H1 (cell line): ENCODE data around the gene LRPAP1. TPM values are rescaled to one million over a fixed set of nuclear protein-coding genes. Genes with fewer than 3 reads are reported as not detected.
"Not testable (repeated sequence)": the region's sequence is repeated elsewhere in the genome, so short reads cannot be mapped to it uniquely, and the experiment has no call there.

Experiments
- CTCF ChIA-PET: fragments of 300-600 bp; sonication (Branson Sonifier 250); formaldehyde crosslinking; loops from one replicate; lab custom pipeline; 2021; ENCODE audit not compliant: partially characterized antibody; lab: Charles Lee
- POLR2A ChIA-PET: fragments of 300-600 bp; sonication (Branson Sonifier 250); formaldehyde crosslinking; loops from one replicate; lab custom pipeline; 2021; ENCODE audit warnings: inconsistent platforms; ENCODE audit not compliant: partially characterized antibody; lab: Charles Lee
- DNase-seq, 2 experiments: peaks; one replicate each; pipeline versions ENCODE4 v3.0.0 to v3.0.0-alpha.2; 2010 to 2022; ENCODE audit warnings: low spot score in 2 of 2, low read depth in 1 of 2, mixed read lengths in 1 of 2
- FAIRE-seq: peaks from 2 replicates; lab custom pipeline; 2011; peaks lifted over from hg19 to GRCh38; lab: Jason Lieb, UNC
- H2AFZ ChIP-seq: 2 replicates; pipeline ENCODE4 v1.8.1; 2012; ENCODE audit warnings: low read length, inconsistent platforms
- H2AK5ac ChIP-seq: 2 replicates; pipeline ENCODE4 v1.6.1; 2013; ENCODE audit warnings: low read depth, low read length
- H2BK120ac ChIP-seq: replicated peaks from 2 replicates; pipeline ENCODE3; 2013; ENCODE audit warnings: low read depth, low read length, inconsistent platforms
- H2BK12ac ChIP-seq: 2 replicates; pipeline ENCODE4 v1.6.1; 2013; ENCODE audit warnings: low read depth, low read length
- H2BK15ac ChIP-seq: 2 replicates; pipeline ENCODE4 v1.6.1; 2013; ENCODE audit warnings: low read length
- H2BK20ac ChIP-seq: 2 replicates; pipeline ENCODE4 v1.6.1; 2013; ENCODE audit warnings: low read length
- H2BK5ac ChIP-seq: 2 replicates; pipeline ENCODE4 v1.6.1; 2013; ENCODE audit warnings: low read depth, low read length
- H3K14ac ChIP-seq: 2 replicates; pipeline ENCODE4 v1.6.1; 2013; ENCODE audit warnings: inconsistent platforms; ENCODE audit not compliant: insufficient read length
- H3K18ac ChIP-seq: 2 replicates; pipeline ENCODE4 v1.6.1; 2013; ENCODE audit warnings: low read length; ENCODE audit errors: extremely low read depth
- H3K23ac ChIP-seq: 2 replicates; pipeline ENCODE4 v1.6.1; 2013; ENCODE audit warnings: inconsistent platforms; ENCODE audit not compliant: insufficient read length
- H3K23me2 ChIP-seq: 2 replicates; pipeline ENCODE4 v1.6.1; 2013; ENCODE audit warnings: low read depth, low read length
- H3K27ac ChIP-seq: 2 replicates; pipeline ENCODE4 v1.6.1; 2011; ENCODE audit warnings: low read depth, low read length, inconsistent platforms
- H3K27me3 ChIP-seq, 4 experiments: replicated peaks in 1 of 4; 1 replicate in 1 of 4; 2 replicates in 3 of 4; pipeline versions ENCODE4 v1.6.1 to v1.8.1; 2011 to 2013; ENCODE audit warnings: low read length in 3 of 4, mild to moderate bottlenecking in 3 of 4, inconsistent platforms in 2 of 4, mixed read lengths in 2 of 4, moderate library complexity in 1 of 4; ENCODE audit not compliant: control insufficient read depth in 3 of 4, insufficient read depth in 3 of 4; ENCODE audit errors: extremely low read depth in 1 of 4
- H3K36me3 ChIP-seq, 4 experiments: 2 replicates each; pipeline versions ENCODE4 v1.6.1 to v1.8.1; 2011 to 2013; ENCODE audit warnings: mild to moderate bottlenecking in 4 of 4, low read length in 3 of 4, moderate library complexity in 2 of 4, control low read depth in 1 of 4, inconsistent platforms in 1 of 4; ENCODE audit not compliant: insufficient read depth in 4 of 4, control insufficient read depth in 2 of 4
- H3K4ac ChIP-seq: replicated peaks from 2 replicates; pipeline ENCODE3; 2013; ENCODE audit warnings: low read length, low read depth, mixed read lengths, inconsistent platforms; ENCODE audit not compliant: insufficient read length
- H3K4me1 ChIP-seq, 4 experiments: replicated peaks in 1 of 4; 1 replicate in 1 of 4; 2 replicates in 3 of 4; pipeline versions ENCODE4 v1.6.1 to v1.8.1; 2011 to 2013; ENCODE audit warnings: low read length in 3 of 4, inconsistent platforms in 2 of 4, mixed read lengths in 1 of 4; ENCODE audit not compliant: insufficient read depth in 4 of 4, control insufficient read depth in 3 of 4
- H3K4me2 ChIP-seq, 2 experiments: 2 replicates each; pipeline versions ENCODE4 v1.6.1 to v1.8.1; 2011 to 2013; ENCODE audit warnings: low read depth in 2 of 2, low read length in 2 of 2, control low read depth in 1 of 2, inconsistent platforms in 1 of 2, mild to moderate bottlenecking in 1 of 2; ENCODE audit not compliant: insufficient read depth in 1 of 2
- H3K4me3 ChIP-seq, 4 experiments: fragments of 200-600, 300-600 bp in 1 of 4; sonication (generic), shearing (Covaris generic), sonication (Bioruptor Twin) in 1 of 4; 2 replicates each; pipeline versions ENCODE4 v1.5.1 to v1.8.1; 2011 to 2016; ENCODE audit warnings: low read length in 4 of 4, low read depth in 3 of 4, control low read depth in 2 of 4, inconsistent platforms in 2 of 4, mild to moderate bottlenecking in 2 of 4, mixed read lengths in 1 of 4, moderate library complexity in 1 of 4; ENCODE audit not compliant: insufficient read depth in 2 of 4; ENCODE audit errors: extremely low read depth in 1 of 4
- H3K56ac ChIP-seq: replicated peaks from 2 replicates; pipeline ENCODE3; 2013; ENCODE audit warnings: low read depth, mild to moderate bottlenecking, mixed read lengths, low read length, inconsistent platforms; ENCODE audit not compliant: insufficient read length
- H3K79me1 ChIP-seq: 2 replicates; pipeline ENCODE4 v1.6.1; 2013; ENCODE audit warnings: low read depth, low read length, control low read depth
- H3K79me2 ChIP-seq, 2 experiments: 2 replicates each; pipeline versions ENCODE4 v1.6.1 to v1.8.1; 2012 to 2013; ENCODE audit warnings: low read length in 2 of 2, mild to moderate bottlenecking in 2 of 2, inconsistent platforms in 1 of 2; ENCODE audit not compliant: insufficient read depth in 2 of 2, control insufficient read depth in 1 of 2
- H3K9ac ChIP-seq, 4 experiments: replicated peaks in 1 of 4; 1 replicate in 1 of 4; 2 replicates in 3 of 4; pipeline versions ENCODE4 v1.6.1 to v1.8.1; 2011 to 2013; ENCODE audit warnings: low read depth in 3 of 4, low read length in 3 of 4, control low read depth in 2 of 4, mild to moderate bottlenecking in 2 of 4, moderate library complexity in 2 of 4, inconsistent platforms in 1 of 4; ENCODE audit errors: extremely low read depth in 1 of 4
- H3K9me3 ChIP-seq, 2 experiments: 2 replicates each; pipeline versions ENCODE4 v1.6.1 to v1.8.1; 2012 to 2013; ENCODE audit warnings: mild to moderate bottlenecking in 2 of 2, moderate library complexity in 2 of 2, control low read depth in 1 of 2, inconsistent platforms in 1 of 2, low read depth in 1 of 2, low read length in 1 of 2, mixed read lengths in 1 of 2; ENCODE audit not compliant: insufficient read depth in 2 of 2
- H4K20me1 ChIP-seq, 2 experiments: replicated peaks in 1 of 2; 2 replicates each; pipeline versions ENCODE3 to v1.8.1; 2011 to 2013; ENCODE audit warnings: inconsistent platforms in 2 of 2, low read length in 2 of 2, mild to moderate bottlenecking in 1 of 2; ENCODE audit not compliant: insufficient read depth in 2 of 2, control insufficient read depth in 1 of 2
- H4K5ac ChIP-seq: 2 replicates; pipeline ENCODE4 v1.6.1; 2013; ENCODE audit warnings: low read length, low read depth, mixed read lengths, inconsistent platforms; ENCODE audit not compliant: insufficient read length
- H4K8ac ChIP-seq: 2 replicates; pipeline ENCODE4 v1.8.0; 2013; ENCODE audit warnings: mild to moderate bottlenecking, moderate library complexity, low read length, inconsistent platforms; ENCODE audit not compliant: insufficient read depth; ENCODE audit errors: extremely low read depth
- H4K91ac ChIP-seq: replicated peaks from 2 replicates; pipeline ENCODE3; 2013; ENCODE audit warnings: low read length, mixed read lengths, inconsistent platforms; ENCODE audit not compliant: insufficient read length
- WGBS, 2 experiments: shearing (Covaris generic) in 1 of 2; methylation state at CpG; one replicate each; pipeline versions ENCODE4 v1.1.6 to v1.1.7; 2013 to 2015; ENCODE audit warnings: low lambda C conversion rate in 2 of 2, mixed read lengths in 2 of 2, inconsistent platforms in 1 of 2, low coverage in 1 of 2, missing lambda C conversion rate in 1 of 2; ENCODE audit not compliant: insufficient replicate concordance in 2 of 2, insufficient coverage in 1 of 2, insufficient read length in 1 of 2; ENCODE audit errors: extremely low coverage in 1 of 2, missing lambda C conversion rate in 1 of 2; 5-methylcytosine and 5-hydroxymethylcytosine counted together
- polyA plus RNA-seq, 7 experiments: library from polyadenylated mRNA; depleted of rRNA in 3 of 7; stranded (reverse) in 5 of 7; unstranded in 2 of 7; fragments of >200 nt in 5 of 7; fragments of 200-250 nt in 2 of 7; gene quantifications; 1 replicate in 5 of 7; 2 replicates in 1 of 7; 4 replicates in 1 of 7; pipeline versions ENCODE4 v1.2.1 to v1.2.3, GENCODE V29; 2011 to 2013; ENCODE audit warnings: missing spikeins in 2 of 7, mixed read lengths in 2 of 7
- total RNA-seq: library from RNA; stranded (reverse); fragmentation: NEBNext Ultra II Directional; extraction: Animal tissue kit (Norgen Biotek cat#: 25700); gene quantifications from 2 replicates; pipeline ENCODE4 v1.2.1, GENCODE V29; 2021

The LRPAP1 gene
- total and polyA plus RNA-seq, 2 of the 8 experiments (the other 6 are each of a cell fraction or from before 2014, with no cell fraction given) = 31.1 to 101 TPM

GRCh38 chr4:3564948-3565347 is 32.7 kb upstream of the LRPAP1 start:
- H3K4me3 ChIP-seq, DNase-seq: not testable (repeated sequence)

More at GRCh38 chr4:3564948-3565347, 32.7 kb upstream of the LRPAP1 start:
- CTCF ChIA-PET, H3K79me2 ChIP-seq, H2BK5ac ChIP-seq, H2AK5ac ChIP-seq, POLR2A ChIA-PET, H3K9ac ChIP-seq, H3K4ac ChIP-seq, H2BK15ac ChIP-seq, H3K14ac ChIP-seq, H4K8ac ChIP-seq, H3K36me3 ChIP-seq, H2BK12ac ChIP-seq, H2AFZ ChIP-seq, H3K4me2 ChIP-seq, H3K9me3 ChIP-seq, FAIRE-seq, H3K4me1 ChIP-seq, H4K20me1 ChIP-seq, H3K27me3 ChIP-seq, H3K18ac ChIP-seq, H3K23ac ChIP-seq, H4K91ac ChIP-seq, H3K79me1 ChIP-seq, H2BK120ac ChIP-seq, H3K27ac ChIP-seq, H3K56ac ChIP-seq, H4K5ac ChIP-seq, H2BK20ac ChIP-seq: not testable (repeated sequence)
- WGBS, 2 experiments = 94% methylated on average over 27 of the region's 31 CpGs; no CpG with 5 or more reads in 1 of the 2 experiments
- H3K23me2 ChIP-seq = peaks cover 15% of the 10 kb centered on the region; the same call in 1 of the 2 replicates
